HEK293 (cell line): ENCODE measurements around the gene TECPR2.

ENCODE experiments used
- ZNF16 ChIP-seq: fragments of 450-650 bp; formaldehyde crosslinking; IDR thresholded peaks from 2 replicates; pipeline ENCODE4 v1.5.1; 2016; ENCODE audit warnings: low read depth, missing biosample characterization, missing genetic modification characterization
- ZNF175 ChIP-seq: fragments of 450-650 bp; formaldehyde crosslinking; IDR thresholded peaks from 2 replicates; pipeline ENCODE4 v1.5.1; 2016; ENCODE audit warnings: missing biosample characterization, missing genetic modification characterization
- ZNF274 ChIP-seq, 2 experiments: fragments of 200-500 bp in 1 of 2; fragments of 450-650 bp in 1 of 2; sonication (Bioruptor generic) in 1 of 2; formaldehyde crosslinking in 1 of 2; IDR thresholded peaks; 2 replicates each; pipeline versions ENCODE4 v1.5.1 to v1.6.1; 2014 to 2016; ENCODE audit warnings: borderline replicate concordance in 1 of 2, inconsistent platforms in 1 of 2, low read length in 1 of 2, missing biosample characterization in 1 of 2, missing genetic modification characterization in 1 of 2
- TF ChIP-seq, protein P1 (sequence below): fragments of 450-650 bp; formaldehyde crosslinking; IDR thresholded peaks from 2 replicates; pipeline ENCODE4 v1.5.1; 2016; ENCODE audit warnings: missing biosample characterization, missing genetic modification characterization
- TF ChIP-seq, protein P2 (sequence below): fragments of 450-650 bp; formaldehyde crosslinking; IDR thresholded peaks from 2 replicates; pipeline ENCODE4 v1.5.1; 2016; ENCODE audit warnings: missing biosample characterization, missing genetic modification characterization, low read depth
- TF ChIP-seq, protein P3 (sequence below): sonication (generic); formaldehyde crosslinking; IDR thresholded peaks from 2 replicates; pipeline ENCODE4 v1.8.1; 2022; ENCODE audit warnings: mild to moderate bottlenecking, moderate library complexity, missing genetic modification reagents

DNA sequence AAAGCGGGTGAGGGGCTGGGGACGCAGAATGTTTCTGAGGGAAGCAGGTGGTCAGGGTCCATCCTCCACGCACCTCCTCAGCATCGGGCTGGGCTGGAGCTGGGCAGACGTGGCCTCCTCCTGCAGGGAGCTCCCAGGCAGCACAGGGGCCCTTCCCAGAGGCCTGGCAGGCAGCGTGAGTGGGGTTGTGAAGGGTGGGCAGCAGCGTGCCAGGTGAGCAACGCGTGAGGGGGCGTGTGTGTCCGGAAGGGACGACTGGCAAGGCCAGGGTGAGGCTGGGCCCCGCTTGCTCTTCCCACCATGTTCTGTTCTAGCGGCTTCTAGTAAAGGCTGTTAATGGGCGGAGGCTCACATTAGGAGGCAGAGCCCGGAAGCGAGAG is 129.8 kb downstream of the TECPR2 start:
- TF ChIP-seq ZNF16 (tag by site-specific recombination) (no peak), ZNF175 (tag by site-specific recombination) (no peak), ZNF274 (IDR thresholded peaks at IDR 0.05; ENCODE audit: low read length) (no peak), ZNF274 (tag by site-specific recombination; IDR thresholded peaks at IDR 0.05; ENCODE audit: borderline replicate concordance) (no peak)
- TF ChIP-seq, protein P1, sequence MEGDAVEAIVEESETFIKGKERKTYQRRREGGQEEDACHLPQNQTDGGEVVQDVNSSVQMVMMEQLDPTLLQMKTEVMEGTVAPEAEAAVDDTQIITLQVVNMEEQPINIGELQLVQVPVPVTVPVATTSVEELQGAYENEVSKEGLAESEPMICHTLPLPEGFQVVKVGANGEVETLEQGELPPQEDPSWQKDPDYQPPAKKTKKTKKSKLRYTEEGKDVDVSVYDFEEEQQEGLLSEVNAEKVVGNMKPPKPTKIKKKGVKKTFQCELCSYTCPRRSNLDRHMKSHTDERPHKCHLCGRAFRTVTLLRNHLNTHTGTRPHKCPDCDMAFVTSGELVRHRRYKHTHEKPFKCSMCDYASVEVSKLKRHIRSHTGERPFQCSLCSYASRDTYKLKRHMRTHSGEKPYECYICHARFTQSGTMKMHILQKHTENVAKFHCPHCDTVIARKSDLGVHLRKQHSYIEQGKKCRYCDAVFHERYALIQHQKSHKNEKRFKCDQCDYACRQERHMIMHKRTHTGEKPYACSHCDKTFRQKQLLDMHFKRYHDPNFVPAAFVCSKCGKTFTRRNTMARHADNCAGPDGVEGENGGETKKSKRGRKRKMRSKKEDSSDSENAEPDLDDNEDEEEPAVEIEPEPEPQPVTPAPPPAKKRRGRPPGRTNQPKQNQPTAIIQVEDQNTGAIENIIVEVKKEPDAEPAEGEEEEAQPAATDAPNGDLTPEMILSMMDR (tag by site-specific recombination), result no peak
- TF ChIP-seq, protein P2, sequence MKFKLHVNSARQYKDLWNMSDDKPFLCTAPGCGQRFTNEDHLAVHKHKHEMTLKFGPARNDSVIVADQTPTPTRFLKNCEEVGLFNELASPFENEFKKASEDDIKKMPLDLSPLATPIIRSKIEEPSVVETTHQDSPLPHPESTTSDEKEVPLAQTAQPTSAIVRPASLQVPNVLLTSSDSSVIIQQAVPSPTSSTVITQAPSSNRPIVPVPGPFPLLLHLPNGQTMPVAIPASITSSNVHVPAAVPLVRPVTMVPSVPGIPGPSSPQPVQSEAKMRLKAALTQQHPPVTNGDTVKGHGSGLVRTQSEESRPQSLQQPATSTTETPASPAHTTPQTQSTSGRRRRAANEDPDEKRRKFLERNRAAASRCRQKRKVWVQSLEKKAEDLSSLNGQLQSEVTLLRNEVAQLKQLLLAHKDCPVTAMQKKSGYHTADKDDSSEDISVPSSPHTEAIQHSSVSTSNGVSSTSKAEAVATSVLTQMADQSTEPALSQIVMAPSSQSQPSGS, result no peak
- TF ChIP-seq, protein P3, sequence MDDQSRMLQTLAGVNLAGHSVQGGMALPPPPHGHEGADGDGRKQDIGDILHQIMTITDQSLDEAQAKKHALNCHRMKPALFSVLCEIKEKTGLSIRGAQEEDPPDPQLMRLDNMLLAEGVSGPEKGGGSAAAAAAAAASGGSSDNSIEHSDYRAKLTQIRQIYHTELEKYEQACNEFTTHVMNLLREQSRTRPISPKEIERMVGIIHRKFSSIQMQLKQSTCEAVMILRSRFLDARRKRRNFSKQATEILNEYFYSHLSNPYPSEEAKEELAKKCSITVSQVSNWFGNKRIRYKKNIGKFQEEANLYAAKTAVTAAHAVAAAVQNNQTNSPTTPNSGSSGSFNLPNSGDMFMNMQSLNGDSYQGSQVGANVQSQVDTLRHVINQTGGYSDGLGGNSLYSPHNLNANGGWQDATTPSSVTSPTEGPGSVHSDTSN (CRISPR knock-in tag), result no peak
